Skeletal muscle tissue (tissue), 4 donors: ENCODE data around the gene TRABD. TPM values are rescaled to one million over a fixed set of nuclear protein-coding genes. Genes with fewer than 3 reads are reported as not detected.
"Not testable (repeated sequence)": the region's sequence is repeated elsewhere in the genome, so short reads cannot be mapped to it uniquely, and the experiment has no call there.

ENCODE experiments used
- H3K27ac ChIP-seq: one replicate; pipeline ENCODE4 v1.7.0; 2013; ENCODE audit warnings: mild to moderate bottlenecking, low read depth, low read length, inconsistent platforms
- H3K27me3 ChIP-seq, 3 donors: one replicate each; pipeline ENCODE4 v1.7.0; 2013; ENCODE audit warnings: low read length in 3 of 3; ENCODE audit not compliant: control insufficient read depth in 3 of 3, insufficient read depth in 3 of 3
- H3K36me3 ChIP-seq, 3 donors: one replicate each; pipeline ENCODE4 v1.7.0; 2013; ENCODE audit warnings: low read length in 3 of 3; ENCODE audit not compliant: control insufficient read depth in 3 of 3, insufficient read depth in 3 of 3
- H3K4me1 ChIP-seq, 3 donors: one replicate each; pipeline ENCODE4 v1.7.0; 2013; ENCODE audit warnings: low read length in 3 of 3, mild to moderate bottlenecking in 3 of 3; ENCODE audit not compliant: control insufficient read depth in 3 of 3, insufficient read depth in 3 of 3
- H3K4me3 ChIP-seq, 3 donors: one replicate each; pipeline ENCODE4 v1.7.0; 2013; ENCODE audit warnings: low read length in 3 of 3
- H3K9ac ChIP-seq, 3 donors: one replicate each; pipeline ENCODE4 v1.7.0; 2013; ENCODE audit warnings: low read length in 3 of 3, mild to moderate bottlenecking in 3 of 3, moderate library complexity in 2 of 3, low read depth in 1 of 3
- H3K9me3 ChIP-seq, 3 donors: one replicate each; pipeline ENCODE4 v1.7.0; 2013; ENCODE audit warnings: low read length in 3 of 3; ENCODE audit not compliant: control insufficient read depth in 3 of 3
- total RNA-seq: library from RNA; depleted of rRNA; stranded (reverse); fragments of >200 nt; gene quantifications from one replicate; pipeline ENCODE4 v1.2.3, GENCODE V29; 2014
- donor health status: Osteomylitis.

TRABD gene
- total RNA-seq, 1 donor from 2014 or later, result 4.7 TPM

DNA sequence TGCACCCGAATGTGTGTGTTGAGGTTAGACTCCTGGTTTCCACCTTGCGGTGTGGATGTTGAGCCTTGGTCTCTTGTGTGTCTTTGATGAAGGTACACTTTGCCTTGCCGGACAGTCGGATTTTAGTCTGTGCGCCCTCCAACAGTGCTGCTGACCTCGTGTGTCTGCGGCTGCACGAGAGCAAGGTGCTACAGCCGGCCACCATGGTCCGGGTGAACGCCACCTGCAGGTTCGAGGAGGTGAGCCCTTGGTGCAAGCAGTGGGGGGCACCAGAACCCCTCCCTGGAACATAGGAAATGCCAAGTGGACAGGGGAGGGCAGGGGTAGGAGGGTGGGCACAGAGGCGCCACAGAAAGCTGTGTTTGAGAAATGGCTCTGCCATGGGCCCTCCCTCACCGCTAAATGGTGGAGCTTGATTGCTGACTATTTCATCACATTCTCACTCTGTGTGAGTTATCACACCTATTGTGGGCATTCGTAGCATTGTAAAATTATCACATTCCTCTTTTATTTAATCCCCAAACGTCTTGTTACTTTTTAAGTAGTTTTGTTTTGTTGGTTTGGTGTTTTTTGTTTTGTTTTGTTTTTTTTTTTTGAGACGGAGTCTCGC is 41.6 kb upstream of the TRABD start:
- H3K27me3 ChIP-seq, result peaks cover 23 to 42% (median 39%) of the 10 kb centered on the region in 3 donors
- no peaks in the 10 kb centered on the region for H3K9me3 ChIP-seq
- H3K27ac ChIP-seq, result no peak overlapping the region
- H3K9ac ChIP-seq, result no peak overlapping the region
- H3K4me3 ChIP-seq, result no peak overlapping the region
- H3K36me3 ChIP-seq, result no peaks in the 10 kb centered on the region
- no peaks in the 10 kb centered on the region for H3K4me1 ChIP-seq

DNA sequence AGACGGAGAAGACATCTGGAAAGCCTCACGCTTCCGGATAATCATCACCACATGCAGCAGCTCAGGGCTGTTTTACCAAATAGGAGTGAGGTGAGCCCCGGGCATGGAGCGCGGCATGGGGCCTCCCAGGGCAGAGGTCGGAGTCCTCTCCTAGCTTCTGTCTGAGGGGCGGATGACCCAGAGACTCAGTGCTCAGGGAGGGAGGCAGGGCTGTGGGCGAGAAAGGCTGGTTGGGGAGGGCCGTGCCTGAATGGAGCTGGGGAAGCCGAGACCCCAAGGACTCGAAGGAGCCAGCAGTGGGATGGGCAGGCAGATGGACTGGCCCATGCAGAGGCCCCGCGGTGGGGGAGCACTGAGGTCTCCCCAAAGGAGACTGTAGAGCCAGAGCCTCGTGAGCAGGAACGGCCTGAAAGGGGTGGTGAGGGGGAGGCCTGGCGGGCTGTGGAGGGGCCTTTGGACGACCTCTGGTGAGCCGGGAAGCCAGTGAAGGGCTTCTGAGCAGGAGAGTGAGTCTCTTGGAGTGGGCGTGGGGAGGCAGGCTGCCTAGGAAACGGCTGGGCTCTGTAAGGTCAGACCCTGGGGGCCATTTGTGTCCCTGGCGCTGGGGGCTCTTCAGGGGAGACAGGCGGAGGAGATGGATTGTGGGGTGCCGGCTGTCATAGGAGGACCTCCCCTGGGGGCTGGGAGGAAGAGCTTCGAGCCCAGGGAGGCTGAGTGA is 39.8 kb upstream of the TRABD start:
- Histone ChIP-seq H3K27ac (no peak overlapping the region), H3K9ac (no peak overlapping the region), H3K4me3 (no peak overlapping the region), H3K36me3 (no peaks in the 10 kb centered on the region), H3K4me1 (no peaks in the 10 kb centered on the region), H3K27me3 (peaks cover 28 to 46% (median 44%) of the 10 kb centered on the region in 3 donors), H3K9me3 (no peaks in the 10 kb centered on the region)

DNA sequence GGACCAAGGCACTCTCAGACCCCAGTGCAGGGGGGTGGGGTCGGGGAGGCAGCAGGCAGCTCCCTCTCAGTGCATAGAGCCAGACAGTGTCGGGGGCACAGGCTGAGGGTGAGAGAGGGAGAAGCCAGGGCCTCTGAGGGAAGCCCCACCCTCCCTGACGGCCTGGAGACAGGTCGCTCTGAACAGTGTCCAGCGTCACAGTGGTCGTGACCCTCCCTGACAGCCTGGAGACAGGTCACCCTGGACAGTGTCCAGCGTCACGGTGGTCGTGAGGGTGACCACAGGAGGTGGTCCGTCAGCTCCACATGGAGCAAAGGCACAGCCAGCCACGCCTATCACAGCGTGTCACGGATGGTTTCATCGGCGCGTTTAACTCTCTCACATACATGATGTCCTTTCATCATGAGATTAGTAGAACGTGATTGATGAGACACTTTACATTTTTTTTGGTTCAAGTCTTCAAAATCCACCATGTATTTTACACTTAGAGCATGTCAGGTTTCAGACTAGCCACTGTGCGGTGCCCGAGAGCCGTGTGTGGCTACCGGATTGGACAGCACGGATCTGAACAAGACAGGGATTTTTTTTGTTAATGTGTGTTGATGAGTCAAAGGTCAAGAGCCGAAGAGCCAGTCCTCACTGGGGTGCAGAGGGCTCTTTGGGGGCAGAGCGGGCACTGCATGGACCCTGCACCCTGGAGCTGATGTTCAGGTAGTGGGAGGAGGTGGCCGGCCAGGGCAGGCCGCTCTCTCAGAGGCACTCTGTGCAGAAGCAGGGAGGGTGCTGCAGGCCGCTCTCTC is 39.1 kb upstream of the TRABD start:
- Histone ChIP-seq H3K27ac (no peak overlapping the region), H3K4me3 (no peak overlapping the region), H3K9me3 (no peaks in the 10 kb centered on the region), H3K36me3 (no peaks in the 10 kb centered on the region), H3K9ac (no peak overlapping the region), H3K4me1 (no peaks in the 10 kb centered on the region), H3K27me3 (peaks cover 28 to 42% (median 41%) of the 10 kb centered on the region in 3 donors)

DNA sequence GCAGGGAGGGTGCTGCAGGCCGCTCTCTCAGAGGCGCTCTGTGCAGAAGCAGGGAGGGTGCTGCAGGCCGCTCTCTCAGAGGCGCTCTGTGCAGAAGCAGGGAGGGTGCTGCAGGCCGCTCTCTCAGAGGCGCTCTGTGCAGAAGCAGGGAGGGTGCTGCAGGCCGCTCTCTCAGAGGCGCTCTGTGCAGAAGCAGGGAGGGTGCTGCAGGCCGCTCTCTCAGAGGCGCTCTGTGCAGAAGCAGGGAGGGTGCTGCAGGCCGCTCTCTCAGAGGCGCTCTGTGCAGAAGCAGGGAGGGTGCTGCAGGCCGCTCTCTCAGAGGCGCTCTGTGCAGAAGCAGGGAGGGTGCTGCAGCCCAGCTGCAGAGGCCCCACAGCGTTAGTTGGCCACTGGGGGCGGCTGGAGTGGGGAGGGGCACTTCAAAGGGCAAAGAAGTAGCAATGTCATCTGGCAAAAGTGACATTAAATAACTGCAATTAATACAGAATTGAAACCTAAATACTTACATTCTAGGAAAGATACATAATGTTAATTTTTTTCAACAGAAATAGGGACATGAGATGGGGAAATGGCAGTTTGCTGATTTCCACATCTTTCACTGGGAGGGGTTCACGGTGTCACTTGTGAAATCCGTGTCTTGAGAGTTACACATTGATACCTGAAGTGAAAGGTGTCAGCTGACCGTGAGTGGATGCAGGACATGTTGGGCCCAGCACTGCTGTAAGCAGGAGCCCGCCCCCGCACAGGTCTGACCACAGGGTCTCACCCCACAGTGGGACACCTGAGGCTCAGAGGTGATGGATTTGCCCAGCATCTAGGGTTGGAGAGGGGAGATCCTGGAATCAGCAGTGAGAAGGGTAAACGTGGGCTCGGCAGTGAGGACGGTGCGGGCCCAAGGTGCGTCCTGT is 38.2 kb upstream of the TRABD start:
- H3K9me3 ChIP-seq, H3K36me3 ChIP-seq, H3K4me3 ChIP-seq, H3K4me1 ChIP-seq, H3K27ac ChIP-seq, H3K9ac ChIP-seq: not testable (repeated sequence)
- H3K27me3 ChIP-seq, result peaks cover 24 to 42% (median 35%) of the 10 kb centered on the region in 3 donors

DNA sequence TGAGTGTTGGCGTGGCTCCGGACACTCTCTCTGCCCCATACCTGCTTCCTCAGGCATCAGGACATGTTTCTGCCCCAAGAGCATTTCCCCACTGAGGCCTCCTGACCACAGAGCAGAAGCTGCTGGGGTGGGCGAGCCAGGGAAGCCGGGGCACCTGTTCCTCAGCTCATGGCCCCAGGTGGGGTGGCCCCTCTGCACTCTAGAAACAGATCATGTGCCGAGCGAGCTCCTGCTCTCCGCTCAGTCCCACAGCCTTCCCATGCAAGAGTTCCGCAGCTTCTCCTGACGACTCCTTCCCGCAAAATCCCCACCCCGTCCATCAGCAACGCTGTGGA is 37.6 kb upstream of the TRABD start:
- Histone ChIP-seq H3K4me1 (no peaks in the 10 kb centered on the region), H3K27me3 (peaks cover 20 to 45% (median 33%) of the 10 kb centered on the region in 3 donors), H3K36me3 (no peaks in the 10 kb centered on the region), H3K4me3 (no peak overlapping the region), H3K27ac (no peak overlapping the region), H3K9ac (no peak overlapping the region), H3K9me3 (no peaks in the 10 kb centered on the region)

DNA sequence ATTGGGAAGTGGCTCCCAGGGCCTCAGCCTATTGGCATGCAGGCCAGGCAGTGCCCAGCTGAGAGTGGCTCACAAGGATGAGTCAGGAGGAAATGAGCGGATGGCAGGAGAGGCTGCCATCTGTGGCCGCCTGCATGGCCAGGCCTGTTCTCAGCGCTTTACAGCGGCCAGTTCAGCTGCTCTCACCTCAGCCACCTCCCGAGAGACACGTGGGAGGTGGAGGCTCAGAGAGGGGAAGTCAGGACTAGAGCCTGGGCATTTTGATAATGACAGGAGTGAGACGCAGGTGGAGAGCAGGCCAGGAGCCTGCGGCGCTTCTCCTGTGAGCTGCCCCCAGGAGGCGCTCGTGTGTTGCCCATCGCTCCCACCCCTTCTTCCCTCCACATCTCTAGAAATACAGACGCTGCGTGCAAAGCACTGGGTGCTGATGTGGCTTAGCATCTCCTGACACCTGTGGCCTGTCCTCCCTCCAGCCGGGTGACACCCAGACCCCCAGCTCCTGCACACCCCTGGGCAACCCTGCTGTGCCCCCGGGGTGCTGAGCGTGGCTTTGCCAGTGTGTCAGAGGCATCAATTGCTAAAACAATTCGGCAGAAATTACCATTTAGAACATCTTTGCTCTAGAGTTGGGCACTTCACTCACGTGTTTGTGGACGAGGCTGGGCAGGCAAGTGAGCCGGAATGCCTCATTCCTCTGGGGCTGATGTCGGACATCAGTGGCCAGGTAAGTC is 36.6 kb upstream of the TRABD start:
- no peak overlapping the region for H3K9ac ChIP-seq
- no peak overlapping the region for H3K4me3 ChIP-seq
- peaks cover 10 to 41% (median 23%) of the 10 kb centered on the region in 3 donors for H3K27me3 ChIP-seq

DNA sequence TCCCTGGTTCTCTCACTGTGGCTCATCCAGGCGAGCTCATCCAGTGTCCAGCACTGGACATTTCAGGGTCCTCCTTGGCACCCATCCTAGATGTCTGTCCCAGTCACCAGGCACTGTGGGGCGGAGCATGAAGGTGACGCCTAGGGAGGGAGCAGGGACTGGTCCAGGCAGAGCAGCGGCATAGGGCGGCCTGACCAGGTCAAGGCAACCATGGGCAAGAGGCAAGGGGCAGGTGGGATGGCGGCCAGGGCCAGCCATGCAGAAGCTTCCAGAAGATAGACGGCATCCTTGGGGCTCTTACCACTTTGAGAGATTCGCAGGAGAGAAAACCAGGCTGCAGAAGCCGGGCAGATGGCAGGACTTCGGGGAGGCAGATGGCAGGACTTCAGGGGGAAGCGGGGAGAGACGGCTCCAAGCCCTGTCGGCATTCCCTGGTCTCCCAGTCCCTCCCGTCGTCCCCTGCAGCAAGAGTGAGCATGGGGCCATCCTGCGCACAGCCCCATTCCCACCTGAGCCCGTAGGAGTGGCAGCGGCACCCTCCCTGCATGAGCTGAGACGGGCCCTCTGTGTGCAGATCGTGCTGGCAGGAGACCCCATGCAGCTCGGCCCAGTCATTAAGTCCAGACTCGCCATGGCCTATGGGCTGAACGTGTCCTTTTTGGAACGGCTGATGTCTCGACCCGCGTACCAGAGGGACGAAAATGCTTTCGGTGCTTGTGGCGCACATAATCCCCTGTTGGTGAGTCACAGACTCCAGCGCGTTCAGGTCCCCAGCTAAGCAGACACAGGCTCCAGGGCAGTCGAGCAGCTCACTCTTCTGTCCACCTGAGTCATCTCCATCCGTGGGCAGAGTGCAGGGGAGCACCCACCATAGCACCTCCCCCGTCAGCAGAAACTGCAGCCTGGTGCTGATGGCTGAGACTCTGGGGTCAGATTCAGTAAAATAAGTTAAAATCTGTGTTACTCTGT is 35.3 kb upstream of the TRABD start:
- Histone ChIP-seq H3K27ac (no peak overlapping the region), H3K36me3 (no peaks in the 10 kb centered on the region), H3K4me1 (no peaks in the 10 kb centered on the region), H3K9ac (no peak overlapping the region), H3K27me3 (peaks cover 10 to 40% (median 21%) of the 10 kb centered on the region in 3 donors), H3K9me3 (no peaks in the 10 kb centered on the region), H3K4me3 (no peak overlapping the region)

More for the DNA sequence above, 36.6 kb upstream of the TRABD start:
- Histone ChIP-seq H3K27ac (no peak overlapping the region), H3K36me3 (no peaks in the 10 kb centered on the region), H3K4me1 (no peaks in the 10 kb centered on the region), H3K9me3 (no peaks in the 10 kb centered on the region)

DNA sequence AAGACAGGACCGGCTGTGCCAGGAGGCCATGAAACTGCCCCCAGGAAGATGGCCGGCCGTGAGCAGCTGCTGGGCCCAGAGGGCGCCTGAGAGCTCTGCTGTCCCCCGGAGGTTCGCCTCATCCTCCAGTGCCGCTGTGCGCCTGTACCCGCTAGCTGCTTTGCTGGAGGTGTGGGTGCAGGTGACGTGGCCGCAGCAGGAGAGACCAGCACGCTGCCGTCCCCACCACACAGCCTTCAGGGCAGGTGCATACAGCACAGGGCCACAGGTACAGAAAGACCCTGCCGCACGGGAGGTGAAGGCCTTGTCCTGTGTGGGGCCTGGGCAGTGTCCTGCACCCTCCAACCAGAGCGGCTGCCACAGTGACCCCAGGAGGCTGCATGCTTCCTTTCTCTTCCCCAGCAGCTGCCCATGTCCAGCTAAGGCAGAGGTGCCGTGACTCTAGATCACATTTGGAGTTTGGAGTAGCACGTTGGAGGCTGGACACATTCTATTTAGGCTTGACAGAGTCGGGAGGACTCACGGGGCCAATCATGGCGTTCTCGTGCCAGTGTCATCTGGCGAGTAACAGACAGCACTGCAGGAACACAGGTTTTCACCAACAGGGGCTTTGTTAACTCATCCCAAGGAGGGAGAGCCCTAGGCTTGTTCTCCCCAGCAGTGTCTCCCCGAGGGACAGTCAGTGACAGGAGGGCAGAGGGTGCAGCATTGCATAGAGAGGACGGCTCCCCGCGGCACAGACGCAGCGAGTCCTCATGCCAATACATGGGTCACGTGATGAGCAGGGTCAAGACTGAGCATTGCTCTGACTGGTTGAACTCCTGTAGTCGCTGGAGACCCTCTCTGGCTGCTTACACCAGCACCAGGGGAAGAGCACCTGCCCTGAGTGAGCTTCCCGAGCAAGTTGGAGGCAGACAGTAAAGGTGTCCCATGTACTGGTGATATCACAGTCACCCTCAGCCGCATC is 33.9 kb upstream of the TRABD start:
- H3K36me3 ChIP-seq, result no peaks in the 10 kb centered on the region
- no peak overlapping the region for H3K9ac ChIP-seq
- no peak overlapping the region for H3K4me3 ChIP-seq
- H3K4me1 ChIP-seq, result no peaks in the 10 kb centered on the region
- H3K27me3 ChIP-seq, result peaks cover 7 to 27% (median 15%) of the 10 kb centered on the region in 3 donors
- no peaks in the 10 kb centered on the region for H3K9me3 ChIP-seq
- H3K27ac ChIP-seq, result no peak overlapping the region
